AG08395 (cell line): ENCODE measurements around the gene VGF.
"Not testable (repeated sequence)": the region's sequence is repeated elsewhere in the genome, so short reads cannot be mapped to it uniquely, and the experiment has no call there.

ENCODE experiments used
- DNase-seq: peaks from one replicate; pipeline ENCODE4 v3.0.0; 2012; ENCODE audit warnings: mixed read lengths, low spot score

The VGF gene

DNA sequence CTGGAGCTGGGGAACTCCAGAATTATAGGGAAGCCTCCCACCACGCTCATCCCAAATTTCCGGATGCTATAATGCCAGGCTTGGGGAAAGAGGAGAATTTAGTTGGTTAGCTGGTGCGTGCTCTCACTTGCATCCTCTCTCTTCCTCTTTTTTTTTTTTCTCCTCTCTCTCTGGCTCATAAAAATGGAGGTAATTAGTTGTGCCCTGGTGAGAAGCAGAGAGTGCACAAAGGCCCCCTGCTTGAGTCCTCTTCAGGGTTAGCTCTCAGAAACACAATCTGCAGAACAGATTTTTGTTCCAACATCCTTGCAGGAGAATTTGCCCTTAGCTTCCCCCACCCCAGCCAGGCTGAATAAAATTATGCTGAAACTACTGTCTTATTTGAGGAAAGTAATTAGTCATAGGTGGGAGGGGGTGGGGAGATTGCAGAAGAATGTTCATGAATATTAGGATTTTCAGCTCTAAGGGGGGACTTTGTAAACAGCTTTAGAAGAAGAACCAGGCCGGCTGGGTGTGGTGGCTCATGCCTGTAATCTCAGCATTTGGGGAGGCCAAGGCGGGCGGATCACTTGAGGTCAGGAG lies 30.9 kb downstream of the VGF start:
- no peak for DNase-seq

GRCh38 chr7:101133621-101134398 lies 31.6 kb downstream of the VGF start:
- no peak for DNase-seq

- DNase-seq = not testable (repeated sequence)
These were observed 32.5 kb downstream of the VGF start for GRCh38 chr7:101132626-101133600.

DNA sequence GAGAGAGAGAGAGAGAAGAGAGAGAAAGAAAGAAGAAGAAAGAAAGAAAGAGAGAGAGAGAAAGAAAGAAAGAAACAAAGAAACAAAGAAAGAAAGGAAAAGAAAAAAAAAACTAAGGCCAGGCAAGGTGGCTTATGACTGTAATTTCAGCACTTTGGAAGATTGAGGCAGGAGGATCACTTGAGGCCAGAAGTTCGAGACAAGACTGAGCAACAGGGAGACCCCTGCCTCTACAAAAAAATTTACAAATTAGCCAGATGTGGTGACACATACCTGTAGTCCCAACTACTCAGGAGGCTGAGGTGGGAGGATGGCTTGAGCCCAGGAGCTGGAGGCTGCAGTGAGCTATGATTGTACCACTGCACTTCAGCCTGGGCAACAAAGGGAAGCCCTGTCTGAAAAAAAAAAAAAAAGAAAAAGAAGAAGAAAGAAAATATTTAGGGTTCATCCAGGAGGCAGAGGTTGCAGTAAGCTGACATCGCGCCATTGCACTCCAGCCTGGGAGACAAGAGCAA lies 35.7 kb downstream of the VGF start:
- DNase-seq = no peak

DNA sequence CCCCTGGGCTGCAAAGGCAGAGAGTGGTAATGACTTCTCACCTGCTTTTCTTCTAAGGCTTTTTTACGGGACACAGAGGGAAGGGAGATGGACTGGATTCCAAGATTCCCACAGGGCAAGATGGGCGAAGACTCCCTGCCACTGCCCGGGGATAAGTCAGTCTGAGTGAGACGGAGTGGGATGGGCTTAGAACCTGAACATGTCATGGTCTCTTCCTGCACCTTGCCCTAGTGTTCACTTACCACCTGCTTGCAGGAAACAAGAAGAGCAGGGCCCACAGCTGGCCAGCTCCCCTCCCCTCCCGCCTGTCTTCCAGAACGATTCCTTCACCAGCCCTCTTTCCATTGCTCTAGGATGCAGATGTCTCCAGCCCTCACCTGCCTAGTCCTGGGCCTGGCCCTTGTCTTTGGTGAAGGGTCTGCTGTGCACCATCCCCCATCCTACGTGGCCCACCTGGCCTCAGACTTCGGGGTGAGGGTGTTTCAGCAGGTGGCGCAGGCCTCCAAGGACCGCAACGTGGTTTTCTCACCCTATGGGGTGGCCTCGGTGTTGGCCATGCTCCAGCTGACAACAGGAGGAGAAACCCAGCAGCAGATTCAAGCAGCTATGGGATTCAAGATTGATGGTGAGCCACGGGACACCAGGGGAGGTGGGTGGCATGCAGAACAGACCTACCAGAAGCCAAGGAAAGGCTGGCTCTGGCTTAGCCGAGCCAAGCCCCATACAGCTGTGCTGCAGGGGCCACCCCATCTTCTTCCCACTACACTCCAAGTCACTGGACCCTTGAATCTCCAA lies 37.1 kb downstream of the VGF start:
- DNase-seq = no peak

GRCh38 chr7:101127460-101128039 lies 37.8 kb downstream of the VGF start:
- no peak for DNase-seq

DNA sequence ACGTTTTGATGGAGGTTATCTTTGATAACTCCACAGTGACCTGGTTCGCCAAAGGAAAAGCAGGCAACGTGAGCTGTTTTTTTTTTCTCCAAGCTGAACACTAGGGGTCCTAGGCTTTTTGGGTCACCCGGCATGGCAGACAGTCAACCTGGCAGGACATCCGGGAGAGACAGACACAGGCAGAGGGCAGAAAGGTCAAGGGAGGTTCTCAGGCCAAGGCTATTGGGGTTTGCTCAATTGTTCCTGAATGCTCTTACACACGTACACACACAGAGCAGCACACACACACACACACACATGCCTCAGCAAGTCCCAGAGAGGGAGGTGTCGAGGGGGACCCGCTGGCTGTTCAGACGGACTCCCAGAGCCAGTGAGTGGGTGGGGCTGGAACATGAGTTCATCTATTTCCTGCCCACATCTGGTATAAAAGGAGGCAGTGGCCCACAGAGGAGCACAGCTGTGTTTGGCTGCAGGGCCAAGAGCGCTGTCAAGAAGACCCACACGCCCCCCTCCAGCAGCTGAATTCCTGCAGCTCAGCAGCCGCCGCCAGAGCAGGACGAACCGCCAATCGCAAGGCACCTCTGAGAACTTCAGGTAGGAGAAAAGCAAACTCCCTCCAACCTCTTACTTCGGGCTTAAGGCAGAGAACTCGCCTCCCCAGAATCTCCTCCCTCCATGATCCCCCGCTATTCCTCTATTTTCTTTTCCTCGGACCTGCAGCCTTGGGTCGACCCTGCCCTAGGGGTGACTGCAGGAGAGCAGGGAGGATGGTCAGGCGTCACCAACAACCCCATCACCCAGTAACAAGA lies 38.5 kb downstream of the VGF start, which contains the start of gene SERPINE1:
Gene SERPINE1 (plus strand): TSS at position 454 of the 809 bp plus-strand sequence. CDS start 1,290 bp downstream, outside the sequence.
- peak; percentile 96 for DNase-seq

- peak; percentile 48 for DNase-seq
These were observed 39.2 kb downstream of the VGF start for GRCh38 chr7:101125989-101126650.

DNA sequence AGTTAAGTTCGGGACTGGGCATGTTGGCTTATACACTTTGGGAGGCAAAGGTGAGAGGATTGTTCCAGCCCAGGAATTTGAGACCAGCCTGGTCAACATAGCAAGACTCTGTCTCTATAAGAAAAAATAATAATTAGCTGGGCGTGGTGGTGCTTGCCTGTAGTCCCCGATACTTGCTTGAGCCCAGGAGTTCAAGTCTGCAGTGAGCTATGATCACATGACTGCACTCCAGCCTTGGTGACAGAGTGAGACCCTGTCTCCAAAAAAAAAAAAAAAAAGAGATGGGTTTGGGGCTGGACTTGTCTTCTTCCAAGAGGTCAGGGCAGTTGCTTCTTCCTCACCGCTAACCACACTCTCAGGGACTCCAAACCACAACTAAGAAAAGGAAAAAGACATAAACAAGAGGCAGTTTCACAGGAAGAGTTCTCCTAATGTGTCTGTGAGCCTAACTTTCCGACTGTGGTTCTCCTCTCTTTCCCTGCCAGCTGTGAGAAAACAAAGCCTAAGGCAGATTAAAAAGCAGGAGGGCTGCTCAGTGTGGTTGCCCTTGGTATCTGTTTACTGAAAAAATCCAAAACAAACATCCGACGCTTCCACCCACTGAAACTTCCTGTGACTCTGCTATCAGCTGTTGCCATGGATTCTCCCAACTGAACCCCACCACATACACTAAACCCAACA lies 40.9 kb downstream of the VGF start:
- peak; percentile 75 for DNase-seq

DNA sequence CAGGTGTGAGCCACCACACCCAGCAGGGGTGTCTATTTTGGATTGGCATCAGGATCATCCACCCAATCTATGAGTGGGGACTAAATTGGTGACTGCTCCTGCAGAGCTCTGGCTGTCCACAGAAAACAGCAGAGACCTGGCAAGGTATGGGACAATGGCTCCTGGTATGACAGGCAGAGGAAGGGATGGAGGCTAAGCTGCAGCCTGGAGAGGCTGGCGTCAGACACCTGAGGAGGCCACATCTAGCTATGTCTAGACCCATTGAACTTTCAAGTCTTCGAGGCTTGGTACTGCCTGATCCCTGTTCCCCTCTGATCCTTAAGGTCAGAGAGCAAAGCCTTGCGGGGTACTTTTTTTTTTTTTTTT lies 41.7 kb downstream of the VGF start:
- DNase-seq = no peak

- DNase-seq = no peak
These were observed 42.3 kb downstream of the VGF start for GRCh38 chr7:101122933-101123702.

DNA sequence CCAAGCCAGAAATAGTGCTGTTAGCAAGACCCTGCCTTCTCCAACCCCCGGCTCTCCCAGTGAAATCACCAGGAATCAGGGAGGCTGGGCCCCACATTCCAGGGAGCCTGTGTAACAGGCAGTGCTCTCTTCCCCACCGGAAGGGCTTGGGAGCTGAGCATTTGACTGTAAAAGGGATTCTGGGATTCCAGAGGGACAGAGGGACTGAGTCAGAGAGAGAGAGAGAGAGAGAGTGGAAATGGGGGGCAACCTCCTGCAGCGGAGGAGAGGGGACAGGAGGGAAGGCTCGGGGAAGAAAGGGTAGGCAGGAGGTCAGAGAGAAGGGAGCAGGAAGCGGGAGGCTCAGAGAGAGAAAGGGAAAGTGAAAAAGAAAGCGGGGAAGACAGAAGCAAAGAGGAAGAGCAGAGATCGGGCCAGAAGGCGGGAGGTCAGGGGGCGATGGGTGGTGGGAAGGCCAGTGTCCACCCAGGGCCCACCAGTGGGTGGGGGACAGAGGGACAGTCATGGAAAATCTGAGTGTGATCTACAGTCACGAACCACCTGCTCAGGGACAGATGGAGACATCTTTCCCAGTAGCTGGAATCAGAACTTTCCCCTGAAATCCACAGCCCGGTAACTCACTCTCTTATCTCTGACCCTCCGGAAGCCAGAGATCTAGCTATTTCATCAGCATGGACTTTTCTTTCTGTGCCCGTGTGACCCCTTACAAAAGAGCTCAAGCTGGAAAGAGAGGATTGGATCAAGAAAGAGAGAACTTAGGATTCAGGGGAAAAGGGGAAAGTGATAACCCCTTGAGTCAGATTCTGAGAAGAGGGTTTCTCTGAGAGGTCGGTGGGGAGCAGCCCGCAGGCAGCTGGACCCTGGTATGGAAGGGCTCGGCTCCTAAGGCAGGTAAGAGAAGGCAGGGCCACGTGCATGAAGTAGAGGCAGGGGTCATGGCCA lies 43.1 kb downstream of the VGF start:
- DNase-seq = peak; percentile 90

- not testable (repeated sequence) for DNase-seq
These were observed 43.8 kb downstream of the VGF start for GRCh38 chr7:101121631-101121990.

- no peak for DNase-seq
These were observed 45.1 kb downstream of the VGF start for GRCh38 chr7:101120315-101120714.

DNA sequence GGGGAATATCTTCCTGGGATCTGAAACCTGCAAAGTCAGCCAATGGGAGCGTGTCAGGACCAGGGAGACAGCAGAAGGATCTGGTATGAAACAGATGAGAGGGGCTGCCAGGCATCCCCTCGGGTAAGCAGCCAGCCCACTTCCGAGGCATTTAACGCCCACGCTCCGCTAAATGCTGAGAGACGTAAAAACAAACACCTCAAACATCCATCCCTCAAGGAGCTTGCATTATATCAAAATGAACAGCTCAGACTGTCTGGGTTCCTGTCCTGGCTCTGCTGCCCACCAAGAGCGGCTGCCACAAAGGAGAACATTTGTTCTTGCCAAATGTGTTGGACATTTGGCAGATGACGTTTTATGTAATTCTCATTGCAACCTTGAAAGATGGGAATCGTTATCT lies 45.5 kb downstream of the VGF start:
- no peak for DNase-seq

DNA sequence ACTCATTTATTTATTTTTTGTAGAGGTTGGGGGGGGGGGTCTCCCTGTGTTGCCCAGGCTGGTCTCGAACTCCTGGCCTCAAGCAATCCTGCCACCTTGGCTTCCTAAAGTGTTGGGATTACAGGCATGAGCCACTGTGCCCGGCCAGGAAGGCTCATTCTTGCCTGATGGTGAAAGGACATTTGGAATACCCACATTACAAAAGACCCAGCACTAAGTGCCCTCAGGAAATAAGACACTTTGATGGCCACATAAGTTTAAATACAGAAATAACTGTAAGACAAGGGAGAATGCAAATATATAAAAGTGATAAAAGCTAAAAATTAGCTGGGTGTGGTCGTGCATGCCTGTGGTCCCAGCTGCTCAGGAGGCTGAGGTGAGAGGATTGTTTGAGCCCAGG lies 46.5 kb downstream of the VGF start:
- no peak for DNase-seq

DNA sequence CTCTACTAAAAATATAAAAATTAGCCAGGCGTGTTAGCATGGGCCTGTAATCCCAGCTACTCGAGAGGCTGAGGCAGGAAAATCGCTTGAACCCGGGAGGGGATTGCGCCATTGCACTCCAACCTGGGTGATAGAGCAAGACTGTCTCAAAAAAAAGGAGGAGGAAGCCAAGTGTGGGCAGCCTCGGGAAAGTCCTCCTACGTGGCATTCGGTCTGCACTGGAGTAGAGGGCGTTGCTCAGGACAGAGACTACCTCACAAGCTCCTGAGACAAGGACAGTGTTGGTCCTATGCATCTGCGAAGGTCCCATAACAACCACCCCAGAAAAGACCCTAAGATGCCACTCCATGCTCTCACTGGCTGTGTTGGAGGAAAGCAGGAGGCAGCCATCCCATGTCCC lies 48.5 kb downstream of the VGF start:
- no peak for DNase-seq
